Measurements from ENCODE around the gene EML6.

Gene EML6

DNA sequence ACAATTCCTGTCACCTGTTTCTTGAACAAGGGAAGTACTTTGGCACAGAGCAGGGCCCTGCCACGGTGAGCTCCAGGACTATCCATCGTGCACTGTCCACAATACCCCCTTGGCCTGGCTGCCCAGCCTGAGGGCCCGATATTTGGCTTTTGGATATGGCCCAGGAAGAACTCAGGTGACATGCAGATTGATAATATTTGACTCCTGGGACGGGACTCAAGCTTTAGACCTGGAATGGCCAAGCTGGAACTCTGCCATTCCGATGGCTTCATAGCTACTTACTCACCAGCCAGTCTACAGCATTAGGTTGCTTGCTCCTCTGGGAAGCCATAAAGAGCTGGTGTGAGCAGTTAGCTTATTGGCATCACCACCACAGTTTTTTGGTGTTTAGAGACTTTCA lies 26.6 kb downstream of the EML6 start:
- in situ Hi-C loops (cut with MboI; ENCODE audit: low sequenced_read_pairs), result no loop called here

DNA sequence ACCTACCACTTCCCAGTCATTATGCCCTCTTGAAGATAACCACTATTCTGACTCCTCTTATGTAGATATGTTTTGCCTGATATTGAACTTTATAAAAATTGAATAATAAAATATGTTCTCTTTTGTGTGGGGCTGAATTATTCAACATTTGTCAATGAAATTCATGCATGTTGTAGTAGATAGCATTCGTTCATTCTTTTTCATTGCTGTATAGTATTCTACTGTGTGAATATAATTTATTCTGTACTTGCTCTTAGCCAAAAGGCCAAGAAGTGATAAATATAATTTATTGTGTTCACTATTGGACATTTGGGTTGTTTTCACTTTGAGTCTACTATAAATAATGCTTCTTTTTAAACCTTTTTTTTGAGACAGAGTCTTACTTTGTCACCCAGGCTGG lies 29.0 kb downstream of the EML6 start:
- in situ Hi-C loops (cut with MboI; ENCODE audit: low sequenced_read_pairs), result no loop called here

DNA sequence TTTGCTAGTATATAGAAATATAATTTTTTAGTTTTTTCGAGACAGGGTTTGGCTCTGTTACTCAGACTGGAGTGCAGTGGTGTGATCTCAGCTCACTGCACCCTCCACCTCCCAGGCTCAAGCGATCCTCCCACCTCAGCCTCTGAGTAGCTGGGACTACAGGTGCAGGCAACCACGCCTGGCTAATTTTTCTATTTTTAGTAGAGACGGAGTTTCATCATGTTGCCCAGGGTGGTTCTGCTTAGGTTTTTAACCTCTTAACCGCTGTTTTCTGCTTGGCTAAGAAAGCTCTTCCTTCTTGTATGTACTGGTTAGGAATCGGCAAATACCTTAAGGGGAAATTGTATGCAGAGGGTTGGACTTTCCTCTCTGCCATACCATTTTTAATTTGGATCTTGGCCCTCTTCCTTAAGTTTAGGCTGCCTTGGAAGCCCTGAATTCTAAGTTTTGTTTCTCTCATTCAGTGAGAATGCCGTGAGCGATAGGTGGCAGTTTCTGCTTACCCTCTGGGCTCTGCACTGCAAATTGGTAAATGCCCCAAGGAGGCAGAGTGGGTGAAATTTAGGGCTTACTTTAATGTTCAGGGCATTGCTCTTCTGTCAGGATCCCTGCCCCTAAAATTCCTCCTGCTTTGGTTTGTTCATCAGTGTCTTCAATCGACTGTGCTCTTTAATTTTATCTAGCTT lies 32.3 kb downstream of the EML6 start:
- in situ Hi-C loops (cut with MboI; ENCODE audit: low sequenced_read_pairs), result no loop called here

DNA sequence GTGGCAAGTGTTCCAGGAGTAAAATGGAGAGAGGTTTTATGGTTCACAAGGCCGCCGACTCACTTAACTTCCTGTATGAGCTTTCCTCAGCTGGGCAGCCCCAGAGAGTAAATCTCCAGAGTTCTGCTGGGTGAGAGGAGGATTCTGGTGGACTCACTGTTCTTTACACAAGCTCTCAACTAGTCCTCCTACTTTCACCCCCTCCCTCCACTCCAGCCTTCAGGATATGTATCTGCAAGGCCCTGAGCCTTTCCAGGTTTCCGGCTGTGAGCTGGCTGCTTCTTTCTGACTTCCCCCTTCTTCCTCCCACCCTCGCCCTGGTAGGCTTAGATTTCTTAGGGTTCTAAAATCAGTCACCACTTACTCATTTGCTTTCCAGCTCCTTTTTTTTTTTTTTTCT lies 34.0 kb downstream of the EML6 start:
- in situ Hi-C loops (cut with MboI; ENCODE audit: low sequenced_read_pairs), result no loop called here

DNA sequence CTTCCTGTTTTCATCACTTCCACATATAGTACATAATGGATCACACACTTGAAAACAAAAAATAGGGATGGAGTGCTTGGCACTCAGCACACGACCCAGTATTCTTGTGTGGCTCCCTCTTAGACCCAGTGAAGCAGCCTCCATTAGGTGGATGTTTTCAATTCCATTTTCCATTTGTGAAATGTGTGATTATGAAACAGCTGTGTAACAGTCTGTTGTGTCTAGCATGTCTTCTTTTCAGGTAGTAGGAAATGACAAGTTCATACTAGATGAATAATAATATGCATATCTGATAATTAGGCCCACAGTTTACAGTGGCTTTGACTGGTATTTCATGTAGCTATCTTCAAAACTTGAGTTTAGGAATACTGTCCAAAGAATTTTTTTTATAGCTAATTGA lies 35.5 kb downstream of the EML6 start:
- in situ Hi-C loops (cut with MboI; ENCODE audit: low sequenced_read_pairs), result no loop called here

DNA sequence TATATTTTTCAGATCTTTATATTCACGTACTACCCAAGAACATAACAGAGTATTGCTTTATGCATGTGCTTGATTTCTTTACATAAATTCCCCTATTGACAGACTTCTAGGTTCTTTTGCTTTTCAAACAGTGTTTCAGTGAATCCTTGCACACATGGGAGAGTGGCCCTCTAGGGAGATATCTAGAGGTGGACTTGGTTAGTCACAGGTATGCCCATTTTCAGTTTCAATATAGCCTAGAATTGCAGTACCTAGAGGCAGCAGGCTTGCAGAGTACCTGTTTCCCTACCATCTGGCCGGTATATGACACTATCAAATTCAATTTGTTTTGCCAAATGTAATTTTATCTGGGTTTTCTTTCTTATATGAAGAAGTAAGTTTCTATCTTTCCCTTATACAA lies 36.8 kb downstream of the EML6 start:
- in situ Hi-C loops (cut with MboI; ENCODE audit: low sequenced_read_pairs), result no loop called here

DNA sequence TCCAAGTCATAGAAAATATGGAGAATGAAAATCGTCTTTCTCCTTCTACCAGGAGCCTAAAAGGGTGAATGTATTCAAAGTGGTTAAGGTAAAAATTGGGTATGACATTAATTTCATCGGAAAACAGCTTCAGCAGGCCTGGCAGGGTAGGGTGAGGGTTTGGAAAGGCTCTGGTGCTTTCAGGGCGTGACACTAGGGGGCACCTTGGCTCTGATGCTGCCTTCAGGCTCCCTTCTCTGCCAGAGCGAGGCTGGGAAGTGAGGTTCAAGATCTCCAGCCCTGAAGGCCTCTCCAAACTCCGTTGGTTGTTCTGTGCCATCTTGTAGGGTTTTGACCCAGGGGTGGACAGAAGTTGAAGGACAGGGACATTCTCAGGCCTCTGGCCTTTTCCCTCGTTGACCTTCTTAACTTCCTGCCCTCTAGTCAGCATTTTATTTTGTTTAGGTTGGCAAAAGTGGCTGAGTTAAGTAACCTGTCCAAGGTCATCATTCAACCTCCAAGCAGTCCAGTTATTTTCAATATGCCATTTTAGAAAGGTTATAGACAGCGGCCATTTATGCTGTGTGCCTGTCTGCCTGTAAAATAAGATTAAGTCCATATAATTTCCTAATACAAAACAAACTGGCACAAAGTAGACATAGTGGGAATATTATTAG lies 40.3 kb downstream of the EML6 start:
- in situ Hi-C loops (cut with MboI; ENCODE audit: low sequenced_read_pairs), result no loop called here

DNA sequence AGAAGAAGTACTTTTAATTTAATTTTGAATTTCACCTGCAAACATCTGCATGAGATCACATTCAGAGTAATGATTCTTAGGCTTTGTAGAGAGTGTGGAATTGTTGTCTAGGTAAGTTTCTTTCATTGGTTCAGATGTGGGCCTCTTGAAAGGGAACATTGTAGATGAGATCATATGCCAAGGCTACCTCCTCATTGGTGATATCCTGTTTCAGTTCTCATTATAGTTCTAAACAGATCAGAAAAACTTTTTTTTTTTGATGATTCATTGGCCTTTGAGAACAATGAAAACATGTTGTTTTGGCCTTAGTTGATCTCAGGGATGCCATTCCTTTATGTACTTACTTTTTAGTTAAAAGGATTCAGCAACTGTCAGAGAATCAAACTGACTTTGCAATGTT lies 44.5 kb downstream of the EML6 start:
- in situ Hi-C loops (cut with MboI; ENCODE audit: low sequenced_read_pairs), result no loop called here

DNA sequence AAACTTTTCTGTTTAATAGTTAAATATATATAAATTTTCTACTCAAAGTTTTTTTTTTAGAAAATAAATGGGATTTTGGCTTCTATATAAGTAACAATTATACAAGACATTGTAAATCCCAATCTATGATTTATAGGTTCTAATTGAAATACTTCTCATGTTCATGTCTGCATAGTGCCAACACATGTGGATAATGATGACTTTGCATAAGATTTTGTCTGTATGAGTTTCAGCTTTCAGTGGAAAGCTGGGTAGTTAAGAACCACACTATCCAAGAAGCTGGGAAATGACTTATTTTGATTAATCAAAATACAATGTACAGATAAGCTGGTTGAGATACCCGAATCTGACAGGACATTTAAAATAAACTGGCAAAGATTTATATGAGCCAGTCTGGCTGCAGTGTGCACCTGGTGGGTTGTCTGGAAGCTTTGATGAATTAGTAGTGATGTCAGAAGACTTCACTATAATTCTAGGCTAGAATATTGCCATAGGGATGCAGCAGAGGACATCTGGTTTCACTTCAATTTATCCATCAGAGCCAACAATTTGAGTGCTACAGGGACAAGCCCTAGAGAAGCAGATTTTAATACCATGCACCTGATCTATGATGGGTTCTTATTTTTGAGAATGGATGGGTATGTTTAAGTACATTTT lies 45.4 kb downstream of the EML6 start:
- in situ Hi-C loops (cut with MboI; ENCODE audit: low sequenced_read_pairs), result no loop called here

DNA sequence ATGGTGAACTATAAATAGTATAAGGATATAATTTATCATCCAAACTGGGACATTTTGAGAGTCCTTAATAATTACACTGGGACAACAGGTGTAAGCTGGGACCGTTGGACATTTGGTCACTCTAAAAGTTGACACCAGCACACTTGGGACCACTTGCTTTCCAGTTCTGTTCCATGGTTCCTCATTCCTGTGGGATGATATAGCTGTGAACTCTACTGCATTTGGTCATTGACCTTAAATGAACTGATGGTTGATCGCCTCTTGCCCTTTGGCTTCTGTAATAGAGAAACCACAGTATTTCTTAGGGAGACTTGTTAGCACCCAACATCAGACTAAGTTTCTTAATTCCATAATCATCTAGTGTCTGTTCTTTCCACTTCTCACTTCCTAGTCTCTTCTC lies 46.7 kb downstream of the EML6 start:
- in situ Hi-C loops (cut with MboI; ENCODE audit: low sequenced_read_pairs), result no loop called here

DNA sequence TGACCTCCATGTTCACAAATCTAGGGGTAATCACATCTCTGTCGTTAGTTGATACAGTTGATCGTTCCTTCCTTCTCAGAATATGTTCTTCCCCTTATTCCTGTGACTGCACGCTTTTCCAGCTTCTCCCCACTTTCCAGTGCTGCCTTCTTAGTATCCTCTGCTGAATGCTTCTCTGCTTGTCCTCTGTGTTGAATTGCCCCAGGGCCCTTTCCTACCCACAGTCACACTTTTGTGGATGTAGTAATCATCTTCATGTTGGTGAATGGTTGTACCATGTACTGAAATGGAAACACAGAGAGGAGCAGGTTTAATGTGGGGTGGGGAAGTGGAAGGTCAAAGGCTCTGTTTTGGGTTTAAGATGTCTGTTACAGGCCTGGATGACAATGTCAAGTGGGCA lies 47.2 kb downstream of the EML6 start:
- in situ Hi-C loops (cut with MboI; ENCODE audit: low sequenced_read_pairs), result no loop called here

DNA sequence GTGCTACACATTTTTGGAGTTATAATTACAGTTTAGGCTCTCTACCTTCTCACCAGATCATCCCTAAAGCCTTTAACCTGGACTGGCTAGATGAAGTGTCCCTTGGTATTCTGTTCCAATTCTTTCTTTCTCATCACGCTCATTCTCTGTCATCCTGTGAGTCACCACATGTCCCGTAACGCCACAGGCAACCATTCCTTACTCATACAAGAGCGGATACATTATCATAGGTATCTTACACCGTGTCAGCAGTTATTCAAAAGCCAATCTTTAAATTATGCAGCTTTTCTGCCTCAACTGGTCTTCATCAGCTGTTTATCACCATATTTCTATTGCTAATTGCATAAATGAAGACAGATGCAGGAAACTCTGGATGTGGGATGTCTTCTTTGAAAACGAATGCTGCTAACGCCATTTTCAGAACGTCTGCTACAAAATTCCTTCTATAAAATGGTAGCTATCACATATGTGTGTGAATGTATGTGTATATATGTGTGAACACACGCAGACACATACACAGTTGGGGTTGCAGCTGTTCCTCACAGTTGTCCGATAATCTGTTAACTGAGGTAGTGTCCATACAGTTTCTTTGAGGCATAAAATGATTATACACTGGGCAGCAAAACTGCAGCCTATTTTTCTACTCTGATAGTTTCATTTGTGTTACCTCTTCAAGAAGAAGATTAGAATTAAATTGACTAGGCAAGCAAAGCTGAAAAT lies 47.9 kb downstream of the EML6 start:
- in situ Hi-C loops (cut with MboI; ENCODE audit: low sequenced_read_pairs), result no loop called here

DNA sequence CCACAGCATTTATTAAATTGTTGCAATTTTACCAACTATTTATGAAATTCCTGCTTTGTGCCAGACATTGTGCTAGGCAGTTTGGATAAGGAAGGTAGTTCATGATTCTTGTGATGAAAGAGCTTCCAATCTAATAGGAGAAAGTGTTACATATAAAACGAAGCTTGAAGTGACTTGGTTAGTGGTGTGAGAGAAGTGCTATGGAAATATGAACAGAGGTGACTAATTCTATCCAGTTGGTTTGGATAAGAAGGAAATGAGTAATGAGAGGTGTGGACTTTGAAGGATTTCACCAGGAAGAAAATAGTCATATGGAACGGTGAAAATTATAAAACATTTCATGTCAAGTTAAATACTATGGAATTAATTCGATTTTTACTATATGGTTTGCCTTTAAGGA lies 48.6 kb downstream of the EML6 start:
- in situ Hi-C loops (cut with MboI; ENCODE audit: low sequenced_read_pairs), result no loop called here

DNA sequence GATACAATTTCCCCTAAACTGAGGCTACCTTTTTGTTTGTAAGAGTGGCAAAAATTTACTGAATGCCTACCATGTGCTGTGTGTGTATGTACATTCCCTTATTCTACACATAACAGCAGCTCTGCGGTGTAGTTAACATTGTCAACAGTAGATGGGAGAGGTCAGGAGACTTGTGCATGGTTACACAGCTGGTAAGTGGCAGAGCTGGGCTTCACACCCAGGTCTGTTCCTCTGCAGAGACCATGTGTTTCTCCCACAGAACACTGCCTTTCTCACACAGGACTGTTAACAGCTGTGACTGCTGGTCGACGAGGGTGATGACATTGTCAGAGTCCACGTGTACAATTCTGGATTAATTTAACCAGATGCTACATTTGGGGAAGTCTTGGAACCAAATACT lies 49.1 kb downstream of the EML6 start:
- in situ Hi-C loops (cut with MboI; ENCODE audit: low sequenced_read_pairs), result no loop called here

DNA sequence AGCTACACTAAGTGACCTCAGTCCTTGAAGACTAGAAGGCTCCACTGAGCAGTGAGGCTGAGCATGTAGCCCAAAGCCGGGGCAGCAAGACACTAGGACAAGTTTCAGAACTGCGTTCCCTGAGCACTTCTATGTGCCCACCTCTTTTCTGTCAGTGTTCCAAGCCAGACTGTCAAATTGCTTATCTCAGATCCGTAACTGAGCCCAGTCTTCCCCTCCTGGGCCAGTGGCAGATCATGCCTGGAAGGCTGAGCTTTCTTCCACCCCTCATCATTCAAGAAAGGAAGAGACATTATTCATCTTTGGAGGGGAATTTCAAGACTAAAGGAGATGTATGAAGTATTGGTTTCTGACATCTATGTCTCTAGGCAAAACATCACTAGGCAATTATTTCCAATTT lies 49.8 kb downstream of the EML6 start:
- in situ Hi-C loops (cut with MboI; ENCODE audit: low sequenced_read_pairs), result no loop called here

DNA sequence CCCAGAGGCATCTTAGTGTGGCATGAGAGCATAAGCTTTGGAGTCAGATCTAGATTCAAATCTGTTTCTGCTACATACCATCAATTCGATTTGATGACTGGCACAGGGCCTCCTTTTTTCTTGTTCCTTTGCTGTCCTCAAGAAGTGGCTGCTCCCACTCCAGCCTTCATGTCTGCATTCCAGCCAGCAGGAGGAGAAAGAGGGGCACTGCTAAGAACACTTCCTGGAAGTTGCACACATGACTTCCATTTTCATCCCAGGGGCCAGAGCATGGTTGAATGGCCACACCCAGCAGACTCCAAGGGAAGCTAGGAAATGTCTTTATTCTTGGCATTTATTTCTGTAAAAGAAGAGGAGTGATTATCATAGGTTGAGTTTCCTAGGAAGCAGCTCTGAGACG lies 50.4 kb downstream of the EML6 start:
- in situ Hi-C loops (cut with MboI; ENCODE audit: low sequenced_read_pairs), result no loop called here

DNA sequence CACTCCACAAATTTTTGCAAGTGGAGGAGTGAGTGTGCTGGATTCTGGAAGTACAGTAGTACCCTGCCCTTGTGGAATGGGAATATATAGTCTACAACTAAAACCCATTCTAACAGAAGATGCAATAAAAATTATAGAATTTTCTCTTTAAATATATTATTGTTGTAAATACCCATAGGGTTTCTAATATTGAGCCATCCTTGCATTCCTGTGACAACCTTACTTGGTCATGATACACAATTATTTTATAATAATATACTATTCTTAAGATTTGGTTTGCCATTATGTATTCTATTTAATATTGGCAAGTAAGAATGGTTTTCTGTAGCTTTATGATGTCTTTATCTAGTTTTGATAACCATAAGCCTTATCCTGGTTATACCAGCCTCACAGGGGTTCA lies 52.2 kb downstream of the EML6 start:
- in situ Hi-C loops (cut with MboI; ENCODE audit: low sequenced_read_pairs), result no loop called here

DNA sequence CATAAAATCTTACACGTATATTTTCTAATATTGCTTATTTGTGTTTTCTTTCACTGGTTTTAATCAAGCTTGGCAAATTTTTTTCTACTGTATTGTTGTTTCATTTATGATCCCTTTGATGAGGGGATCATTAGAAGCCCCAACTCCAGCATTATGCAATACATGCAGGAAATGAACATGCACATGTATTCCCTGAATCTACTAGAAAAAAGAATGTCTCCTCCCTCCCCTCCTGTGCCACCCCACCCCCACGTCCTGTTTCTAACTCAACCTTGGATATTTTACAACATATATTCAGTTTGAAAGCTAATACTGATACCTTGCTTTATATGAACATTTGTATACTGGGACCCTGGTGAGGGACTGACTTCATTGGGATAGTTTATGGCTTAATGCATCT lies 53.0 kb downstream of the EML6 start:
- in situ Hi-C loops (cut with MboI; ENCODE audit: low sequenced_read_pairs), result no loop called here

DNA sequence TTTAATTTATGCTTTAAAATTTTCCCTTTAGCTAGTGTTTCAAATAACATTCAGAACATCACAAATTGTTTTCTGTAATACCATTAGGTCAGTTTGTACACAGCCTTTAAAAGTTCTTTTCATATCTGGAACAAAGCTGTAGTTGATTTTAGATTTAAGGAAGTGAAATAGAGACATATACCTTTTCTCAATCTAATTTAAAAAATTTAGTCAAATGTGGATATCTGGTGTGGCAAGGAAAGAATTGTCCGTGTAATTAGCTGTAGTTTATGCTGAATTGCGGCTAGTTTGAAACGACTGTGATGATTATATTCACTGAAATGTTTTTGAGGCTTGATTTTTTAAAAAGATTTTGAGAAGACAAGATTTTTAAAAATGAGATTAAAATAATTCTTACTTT lies 59.9 kb downstream of the EML6 start:
- in situ Hi-C loops (cut with MboI; ENCODE audit: low sequenced_read_pairs), result no loop called here

DNA sequence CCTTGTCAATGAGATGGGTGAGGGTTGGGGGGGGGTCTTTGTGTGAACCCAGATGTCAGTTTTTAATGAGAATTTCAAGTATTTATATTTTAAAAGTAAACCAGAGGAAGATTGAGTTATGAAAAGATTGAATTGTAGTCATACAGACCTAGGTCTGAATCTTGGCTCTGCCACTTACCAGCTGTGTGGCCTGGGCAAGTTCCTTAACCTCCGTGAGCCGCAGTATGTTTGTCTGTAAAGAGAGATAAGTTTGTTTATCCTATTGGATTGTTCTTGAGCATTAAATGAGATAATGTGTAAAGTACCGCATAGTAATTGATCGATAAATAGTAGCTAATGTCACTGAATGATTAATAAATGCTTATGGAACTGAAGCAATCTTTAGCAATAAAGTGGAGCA lies 63.8 kb downstream of the EML6 start:
- in situ Hi-C loops (cut with MboI; ENCODE audit: low sequenced_read_pairs), result no loop called here

DNA sequence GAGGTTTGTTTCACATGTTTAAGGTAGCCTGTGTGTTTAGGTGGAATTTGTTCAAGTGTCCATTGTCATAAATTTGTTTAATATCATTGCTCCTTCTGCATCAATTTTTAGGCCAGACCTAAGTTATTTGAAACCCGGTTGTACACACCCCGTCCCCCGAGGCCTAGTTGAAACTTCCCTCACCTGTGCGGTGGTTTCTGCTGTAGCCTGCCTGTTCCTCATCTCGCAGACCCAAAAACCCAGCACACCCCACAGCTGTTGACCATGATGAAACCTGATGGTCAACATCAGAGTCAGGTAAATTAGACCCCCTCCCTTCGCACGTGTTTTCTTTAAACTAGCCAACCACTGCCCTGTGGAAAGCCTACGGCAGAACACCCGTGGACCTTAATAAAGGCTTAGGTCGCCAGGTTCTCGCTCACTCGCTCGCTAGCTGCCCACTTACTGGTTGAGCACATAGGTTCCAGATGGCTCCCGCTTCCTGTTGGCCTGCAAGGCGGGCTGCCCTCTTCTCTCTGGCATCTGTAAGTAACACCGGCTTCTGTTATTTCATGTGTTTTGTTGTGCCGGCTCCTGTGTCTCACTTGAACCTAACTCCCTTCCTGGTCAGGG lies 64.4 kb downstream of the EML6 start:
- in situ Hi-C loops (cut with MboI; ENCODE audit: low sequenced_read_pairs), result no loop called here
